ENCODE data around the gene ITGAE.

- TF ChIP-seq, protein P1, sequence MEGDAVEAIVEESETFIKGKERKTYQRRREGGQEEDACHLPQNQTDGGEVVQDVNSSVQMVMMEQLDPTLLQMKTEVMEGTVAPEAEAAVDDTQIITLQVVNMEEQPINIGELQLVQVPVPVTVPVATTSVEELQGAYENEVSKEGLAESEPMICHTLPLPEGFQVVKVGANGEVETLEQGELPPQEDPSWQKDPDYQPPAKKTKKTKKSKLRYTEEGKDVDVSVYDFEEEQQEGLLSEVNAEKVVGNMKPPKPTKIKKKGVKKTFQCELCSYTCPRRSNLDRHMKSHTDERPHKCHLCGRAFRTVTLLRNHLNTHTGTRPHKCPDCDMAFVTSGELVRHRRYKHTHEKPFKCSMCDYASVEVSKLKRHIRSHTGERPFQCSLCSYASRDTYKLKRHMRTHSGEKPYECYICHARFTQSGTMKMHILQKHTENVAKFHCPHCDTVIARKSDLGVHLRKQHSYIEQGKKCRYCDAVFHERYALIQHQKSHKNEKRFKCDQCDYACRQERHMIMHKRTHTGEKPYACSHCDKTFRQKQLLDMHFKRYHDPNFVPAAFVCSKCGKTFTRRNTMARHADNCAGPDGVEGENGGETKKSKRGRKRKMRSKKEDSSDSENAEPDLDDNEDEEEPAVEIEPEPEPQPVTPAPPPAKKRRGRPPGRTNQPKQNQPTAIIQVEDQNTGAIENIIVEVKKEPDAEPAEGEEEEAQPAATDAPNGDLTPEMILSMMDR (IDR thresholded peaks at IDR 0.05), result no peak
- TF ChIP-seq POLR2A (IDR thresholded peaks at IDR 0.05), result no peak
Measured at GRCh38 chr17:3678095-3678820, 122.7 kb downstream of the ITGAE start.

Measured in lower leg skin (tissue), 3 donors.